Smooth muscle cell (in vitro differentiated cells): Measurements from ENCODE around the gene MIDN. TPM values are rescaled to one million over a fixed set of nuclear protein-coding genes. Genes with fewer than 3 reads are reported as not detected.
"Not testable (repeated sequence)": the region's sequence is repeated elsewhere in the genome, so short reads cannot be mapped to it uniquely, and the experiment has no call there.

ENCODE experiments used
- DNase-seq: peaks from one replicate; lab custom pipeline; 2025; ENCODE audit not compliant: unreplicated experiment; lab: John Stamatoyannopoulos, UW
- H2AFZ ChIP-seq: fragments of 200-600 bp; sonication (generic); 2 replicates; pipeline ENCODE4 v1.6.0; 2016; ENCODE audit warnings: antibody characterized with exemption, low read depth, mild to moderate bottlenecking
- H3F3A ChIP-seq: fragments of 200-600 bp; sonication (generic); 2 replicates; pipeline ENCODE4 v1.6.0; 2017; ENCODE audit warnings: antibody characterized with exemption, low read depth
- H3K27ac ChIP-seq: fragments of 200-600 bp; sonication (generic); 2 replicates; pipeline ENCODE4 v1.5.1; 2016; ENCODE audit warnings: low read depth, mild to moderate bottlenecking
- H3K27me3 ChIP-seq: fragments of 200-600 bp; sonication (generic); 2 replicates; pipeline ENCODE4 v1.6.1; 2016; ENCODE audit warnings: low read depth, mild to moderate bottlenecking
- H3K36me3 ChIP-seq: fragments of 200-600 bp; sonication (generic); 2 replicates; pipeline ENCODE4 v1.5.1; 2016; ENCODE audit warnings: low read depth
- H3K4me1 ChIP-seq: fragments of 200-600 bp; sonication (generic); 2 replicates; pipeline ENCODE4 v1.5.1; 2016; ENCODE audit warnings: low read depth
- H3K4me2 ChIP-seq: fragments of 200-600 bp; sonication (generic); 2 replicates; pipeline ENCODE4 v1.6.0; 2016; ENCODE audit warnings: mild to moderate bottlenecking
- H3K4me3 ChIP-seq: fragments of 200-600 bp; sonication (generic); 2 replicates; pipeline ENCODE4 v1.5.1; 2016; ENCODE audit warnings: mild to moderate bottlenecking
- H3K79me2 ChIP-seq: fragments of 200-600 bp; sonication (generic); 2 replicates; pipeline ENCODE4 v1.6.0; 2016; ENCODE audit warnings: low read depth, mild to moderate bottlenecking
- H3K9ac ChIP-seq: fragments of 200-600 bp; sonication (generic); 2 replicates; pipeline ENCODE4 v1.6.0; 2016; ENCODE audit warnings: low read depth
- H3K9me3 ChIP-seq: fragments of 200-600 bp; sonication (generic); replicated peaks from 2 replicates; pipeline ENCODE4 v1.5.1; 2016; ENCODE audit warnings: low read depth
- H4K20me1 ChIP-seq: fragments of 200-600 bp; sonication (generic); 2 replicates; pipeline ENCODE4 v1.6.0; 2016; ENCODE audit warnings: low read depth
- WGBS: methylation state at CpG from one replicate; pipeline ENCODE4 v1.1.7; 2016; ENCODE audit warnings: low lambda C conversion rate; 5-methylcytosine and 5-hydroxymethylcytosine counted together
- polyA plus RNA-seq: library from polyadenylated mRNA; unstranded; fragments of >200 nt; fragmentation: Nextera tagmentation; extraction: Ambion mirVana; gene quantifications from 2 replicates; pipeline ENCODE4 v1.2.1, GENCODE V29; 2016
- total RNA-seq: library from RNA; depleted of rRNA; stranded (reverse); fragments of >200 nt; gene quantifications from 2 replicates; pipeline ENCODE4 v1.2.3, GENCODE V29; 2014
- TF ChIP-seq, protein P1 (sequence below): fragments of 200-600 bp; sonication (generic); IDR thresholded peaks from 2 replicates; pipeline ENCODE4 v1.5.1; 2017; ENCODE audit warnings: borderline replicate concordance, mild to moderate bottlenecking, antibody characterized with exemption; ENCODE audit not compliant: insufficient read depth, poor library complexity, severe bottlenecking

The MIDN gene
- total RNA-seq (25.0 and 58.5 TPM in 2 replicates), polyA plus RNA-seq (65.3 and 70.6 TPM in 2 replicates)

GRCh38 chr19:1248139-1248785 lies at the start of gene MIDN:
Gene MIDN (plus strand): TSS chr19:1248583. CDS start chr19:1250297, 1,714 bp downstream.
- H4K20me1 ChIP-seq = peaks cover 46% of the 10 kb centered on the region
- H3K27ac ChIP-seq = peak within 1 kb of the TSS; percentile 99
- peak within 1 kb of the TSS; percentile 93 for H3K4me2 ChIP-seq
- H3F3A ChIP-seq = peaks cover 16% of the 10 kb centered on the region
- no peaks in the 10 kb centered on the region for H3K36me3 ChIP-seq
- H3K9me3 ChIP-seq = no peaks in the 10 kb centered on the region
- H2AFZ ChIP-seq = no peak within 1 kb of the TSS
- peaks cover 33% of the 10 kb centered on the region for H3K79me2 ChIP-seq
- peak within 1 kb of the TSS; percentile 98 for H3K9ac ChIP-seq
- peak; percentile 97 for DNase-seq
- WGBS = 2% methylated on average over 38 of the region's 60 CpGs
- TF ChIP-seq, protein P1, sequence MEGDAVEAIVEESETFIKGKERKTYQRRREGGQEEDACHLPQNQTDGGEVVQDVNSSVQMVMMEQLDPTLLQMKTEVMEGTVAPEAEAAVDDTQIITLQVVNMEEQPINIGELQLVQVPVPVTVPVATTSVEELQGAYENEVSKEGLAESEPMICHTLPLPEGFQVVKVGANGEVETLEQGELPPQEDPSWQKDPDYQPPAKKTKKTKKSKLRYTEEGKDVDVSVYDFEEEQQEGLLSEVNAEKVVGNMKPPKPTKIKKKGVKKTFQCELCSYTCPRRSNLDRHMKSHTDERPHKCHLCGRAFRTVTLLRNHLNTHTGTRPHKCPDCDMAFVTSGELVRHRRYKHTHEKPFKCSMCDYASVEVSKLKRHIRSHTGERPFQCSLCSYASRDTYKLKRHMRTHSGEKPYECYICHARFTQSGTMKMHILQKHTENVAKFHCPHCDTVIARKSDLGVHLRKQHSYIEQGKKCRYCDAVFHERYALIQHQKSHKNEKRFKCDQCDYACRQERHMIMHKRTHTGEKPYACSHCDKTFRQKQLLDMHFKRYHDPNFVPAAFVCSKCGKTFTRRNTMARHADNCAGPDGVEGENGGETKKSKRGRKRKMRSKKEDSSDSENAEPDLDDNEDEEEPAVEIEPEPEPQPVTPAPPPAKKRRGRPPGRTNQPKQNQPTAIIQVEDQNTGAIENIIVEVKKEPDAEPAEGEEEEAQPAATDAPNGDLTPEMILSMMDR = peak; percentile 37
- no peaks in the 10 kb centered on the region for H3K27me3 ChIP-seq
- H3K4me3 ChIP-seq = peak within 1 kb of the TSS; percentile 99
- no peaks in the 10 kb centered on the region for H3K4me1 ChIP-seq

GRCh38 chr19:1199531-1199930 lies 48.9 kb upstream of the MIDN start:
- no peak overlapping the region for H3K9ac ChIP-seq
- H3K9me3 ChIP-seq = no peaks in the 10 kb centered on the region
- H4K20me1 ChIP-seq = no peaks in the 10 kb centered on the region
- no peak overlapping the region for H2AFZ ChIP-seq
- no peak for DNase-seq
- H3K27ac ChIP-seq = no peak overlapping the region
- H3K4me2 ChIP-seq = no peak overlapping the region
- 92% methylated on average over 10 of the region's 10 CpGs for WGBS
- peaks cover 13% of the 10 kb centered on the region for H3F3A ChIP-seq
- TF ChIP-seq, protein P1 = no peak
- H3K27me3 ChIP-seq = no peaks in the 10 kb centered on the region
- no peak overlapping the region for H3K4me3 ChIP-seq
- H3K4me1 ChIP-seq = no peaks in the 10 kb centered on the region
- H3K79me2 ChIP-seq = no peaks in the 10 kb centered on the region
- H3K36me3 ChIP-seq = no peaks in the 10 kb centered on the region

DNA sequence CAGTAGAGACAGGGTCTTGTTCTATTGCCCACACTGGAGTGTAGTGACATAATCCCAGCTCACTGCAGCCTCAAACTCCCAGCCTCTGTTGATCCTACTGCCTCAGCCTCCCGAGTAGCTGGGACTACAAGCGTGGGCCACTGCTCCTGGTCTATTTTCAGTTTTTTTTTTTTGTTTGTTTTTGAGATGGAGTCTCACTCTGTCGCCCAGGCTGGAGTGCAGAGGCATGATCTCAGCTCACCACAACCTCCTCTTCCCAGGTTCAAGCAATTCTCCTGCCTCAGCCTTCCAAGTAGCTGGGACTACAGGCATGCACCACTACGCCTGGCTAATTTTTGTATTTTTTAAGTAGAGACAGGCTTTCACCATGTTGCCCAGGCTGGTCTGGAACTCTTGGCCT lies 47.8 kb upstream of the MIDN start:
- H3K4me2 ChIP-seq, H3K36me3 ChIP-seq, H4K20me1 ChIP-seq, DNase-seq, H3K9ac ChIP-seq, H3K27me3 ChIP-seq, H3K27ac ChIP-seq, H3K9me3 ChIP-seq, H2AFZ ChIP-seq, H3K79me2 ChIP-seq, H3K4me1 ChIP-seq, H3K4me3 ChIP-seq: not testable (repeated sequence)
- peaks cover 13% of the 10 kb centered on the region for H3F3A ChIP-seq
- 73% methylated on average over 4 of the region's 4 CpGs for WGBS

DNA sequence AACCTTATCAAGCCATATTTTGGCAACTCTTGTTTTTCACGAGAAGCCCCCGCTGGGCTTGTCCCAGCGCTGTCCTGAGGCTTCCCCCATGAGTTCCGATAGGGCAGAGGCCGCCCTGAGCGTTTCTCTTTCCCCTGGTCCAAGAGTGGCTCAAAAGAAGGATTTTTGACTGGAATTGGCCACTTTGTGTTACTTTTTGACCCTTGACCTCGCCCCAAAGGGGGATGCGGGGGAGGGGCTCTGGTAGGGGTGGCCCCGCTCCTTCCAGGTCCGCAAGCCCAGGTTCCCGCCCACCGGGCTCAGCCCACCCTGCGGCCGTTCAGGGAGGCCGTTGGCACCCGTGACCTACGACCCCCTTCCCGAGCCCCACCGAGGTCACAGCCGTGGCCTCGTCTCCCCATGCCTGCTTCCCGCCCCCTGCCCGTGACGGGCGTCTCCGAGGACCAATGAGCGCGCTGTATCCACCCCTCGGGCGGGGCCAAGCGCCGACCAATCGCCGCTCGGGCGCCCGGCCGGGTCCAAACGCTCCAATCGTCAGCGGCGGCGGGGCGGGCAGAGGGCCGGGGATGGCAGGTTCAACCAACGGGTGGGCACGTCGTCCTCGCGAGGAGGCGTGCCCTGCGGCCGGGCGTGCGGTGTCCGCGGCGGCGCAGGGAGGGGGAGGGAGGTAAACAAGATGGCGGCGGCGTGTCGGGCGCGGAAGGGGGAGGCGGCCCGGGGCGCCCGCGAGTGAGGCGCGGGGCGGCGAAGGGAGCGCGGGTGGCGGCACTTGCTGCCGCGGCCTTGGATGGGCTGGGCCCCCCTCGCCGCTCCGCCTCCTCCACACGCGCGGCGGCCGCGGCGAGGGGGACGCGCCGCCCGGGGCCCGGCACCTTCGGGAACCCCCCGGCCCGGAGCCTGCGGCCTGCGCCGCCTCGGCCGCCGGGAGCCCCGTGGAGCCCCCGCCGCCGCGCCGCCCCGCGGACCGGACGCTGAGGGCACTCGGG lies 43.0 kb upstream of the MIDN start, which contains the start of gene STK11:
Gene STK11 (plus strand): TSS at position 665 of the 986 bp plus-strand sequence. CDS start 1,136 bp downstream, outside the sequence.
- DNase-seq = peak; percentile 94
- Histone ChIP-seq H3K27ac (peak within 1 kb of the TSS; percentile 46), H3K27me3 (no peaks in the 10 kb centered on the region), H3K4me3 (peak within 1 kb of the TSS; percentile 88), H3F3A (peaks cover 25% of the 10 kb centered on the region), H3K4me1 (peaks cover 24% of the 10 kb centered on the region), H4K20me1 (peaks cover 29% of the 10 kb centered on the region), H3K79me2 (peaks cover 43% of the 10 kb centered on the region), H3K9ac (peak within 1 kb of the TSS; percentile 77), H3K4me2 (peak within 1 kb of the TSS; percentile 99), H2AFZ (peak within 1 kb of the TSS; percentile 70), H3K36me3 (no peaks in the 10 kb centered on the region), H3K9me3 (no peaks in the 10 kb centered on the region)
- TF ChIP-seq, protein P1 = no peak
- WGBS = 9% methylated on average over 43 of the region's 114 CpGs
